KOPT-K1 (cell line): ENCODE results near the gene TEX28.
"Not testable (repeated sequence)": the region's sequence is repeated elsewhere in the genome, so short reads cannot be mapped to it uniquely, and the experiment has no call there.

Experiments
- H3K27ac ChIP-seq: fragments of 200-600 bp; sonication (generic); 2 replicates; pipeline ENCODE4 v1.5.1; 2016; ENCODE audit warnings: antibody characterized with exemption, mild to moderate bottlenecking, low read depth, low read length; ENCODE audit not compliant: poor library complexity, severe bottlenecking
- H3K36me3 ChIP-seq: fragments of 200-600 bp; sonication (generic); 2 replicates; pipeline ENCODE4 v1.5.1; 2017; ENCODE audit warnings: antibody characterized with exemption, mild to moderate bottlenecking, low read length, moderate library complexity; ENCODE audit not compliant: insufficient read depth
- H3K9me3 ChIP-seq: fragments of 200-600 bp; sonication (generic); 2 replicates; pipeline ENCODE4 v1.5.1; 2017; ENCODE audit warnings: antibody characterized with exemption, low read length, mild to moderate bottlenecking; ENCODE audit not compliant: insufficient read depth, poor library complexity, severe bottlenecking

TEX28 gene

DNA sequence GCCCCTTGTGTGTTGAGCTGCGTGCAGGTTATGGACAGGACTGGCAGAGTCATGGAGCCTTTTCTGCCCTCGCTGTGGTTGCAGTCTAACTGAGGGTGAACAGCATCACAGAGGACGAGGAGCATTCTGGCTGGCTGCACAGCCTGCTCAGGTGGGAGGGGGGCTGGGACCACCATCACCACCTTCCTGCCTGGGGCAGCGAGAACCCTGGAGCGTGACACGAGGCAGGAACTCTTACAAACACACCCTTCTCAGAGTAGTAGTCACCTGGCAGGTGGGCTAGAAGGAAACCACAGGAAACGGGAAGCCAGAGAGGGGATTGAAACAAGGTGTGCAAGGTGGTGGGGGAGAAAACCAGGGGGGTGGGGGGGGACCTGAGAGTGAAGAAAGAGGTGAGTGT is 26.2 kb upstream of the TEX28 start:
- Histone ChIP-seq H3K36me3 (no peaks in the 10 kb centered on the region), H3K9me3 (no peaks in the 10 kb centered on the region), H3K27ac (no peak overlapping the region)

DNA sequence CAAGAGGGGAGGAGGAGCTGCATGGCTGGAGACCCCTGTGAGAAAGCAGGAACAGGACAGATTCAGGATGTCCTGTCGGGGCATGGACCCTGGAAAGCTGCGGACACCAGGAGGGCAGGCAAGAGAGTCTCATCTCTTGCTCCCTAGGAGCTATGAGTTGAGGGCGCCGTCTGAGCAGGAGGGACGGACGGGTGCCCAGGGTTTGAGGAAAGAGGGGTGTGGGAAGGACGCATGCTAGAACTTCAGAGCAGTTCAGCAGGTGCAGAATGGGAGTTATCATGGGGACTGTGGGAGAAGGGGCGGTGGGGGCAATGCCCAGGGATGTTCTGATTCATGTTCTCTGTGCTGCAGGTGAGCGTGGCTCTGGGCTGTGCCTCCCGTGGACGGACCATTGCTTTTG is 25.5 kb upstream of the TEX28 start:
- Histone ChIP-seq H3K36me3 (no peaks in the 10 kb centered on the region), H3K9me3 (no peaks in the 10 kb centered on the region), H3K27ac (no peak overlapping the region)

DNA sequence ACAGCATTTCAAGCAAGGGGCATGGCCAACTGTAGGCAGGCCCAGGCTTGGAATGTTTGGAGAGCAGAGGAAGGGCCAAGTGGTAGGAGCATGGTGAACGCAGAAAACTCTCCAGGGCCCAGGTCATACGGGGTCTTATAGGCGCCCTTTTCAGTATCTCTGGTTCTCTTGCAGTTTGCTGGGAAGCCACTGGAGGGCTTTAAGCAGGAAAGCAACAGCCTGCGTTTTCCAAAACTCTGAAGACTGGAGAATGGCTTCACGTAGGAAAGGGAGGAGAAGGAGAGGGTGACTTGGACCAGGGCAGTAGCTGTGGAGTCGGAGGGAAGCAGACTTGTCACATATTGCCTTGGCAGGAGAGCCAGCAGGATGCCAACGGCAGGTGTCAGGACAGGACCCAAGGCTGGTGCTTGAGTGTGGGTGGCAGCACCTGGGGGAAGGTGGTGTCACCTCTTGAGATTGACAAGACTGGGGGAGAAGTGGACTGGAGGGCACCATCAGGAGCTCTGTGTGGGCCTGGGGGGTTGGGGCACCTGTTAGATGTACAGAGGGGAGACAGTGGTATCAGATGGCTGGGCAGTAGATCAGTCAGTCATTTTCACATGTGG is 22.6 kb upstream of the TEX28 start:
- Histone ChIP-seq H3K36me3 (no peaks in the 10 kb centered on the region), H3K9me3 (no peaks in the 10 kb centered on the region)

DNA sequence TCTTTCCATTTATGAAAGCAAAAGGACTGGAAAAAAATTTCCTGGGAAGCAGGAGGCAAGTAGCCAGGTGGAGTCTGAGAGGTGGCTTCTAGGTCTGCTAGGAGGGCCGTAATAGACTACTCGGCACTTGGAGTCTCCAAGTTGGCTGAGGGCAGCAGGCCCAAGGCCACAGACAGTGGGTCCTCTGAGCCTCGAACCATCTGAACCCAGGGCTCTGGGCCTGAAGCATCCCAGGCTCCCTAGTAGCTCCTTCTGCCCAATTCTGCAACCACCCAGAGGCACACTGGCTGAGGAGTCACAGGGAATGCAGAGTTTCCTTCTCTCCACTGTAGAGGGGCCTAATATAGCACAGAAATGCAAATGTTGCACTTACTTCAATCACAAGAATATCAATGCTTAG is 20.5 kb upstream of the TEX28 start:
- Histone ChIP-seq H3K27ac (no peak overlapping the region), H3K36me3 (no peaks in the 10 kb centered on the region), H3K9me3 (no peaks in the 10 kb centered on the region)

More for the DNA sequence above, 22.6 kb upstream of the TEX28 start:
- no peak overlapping the region for H3K27ac ChIP-seq

DNA sequence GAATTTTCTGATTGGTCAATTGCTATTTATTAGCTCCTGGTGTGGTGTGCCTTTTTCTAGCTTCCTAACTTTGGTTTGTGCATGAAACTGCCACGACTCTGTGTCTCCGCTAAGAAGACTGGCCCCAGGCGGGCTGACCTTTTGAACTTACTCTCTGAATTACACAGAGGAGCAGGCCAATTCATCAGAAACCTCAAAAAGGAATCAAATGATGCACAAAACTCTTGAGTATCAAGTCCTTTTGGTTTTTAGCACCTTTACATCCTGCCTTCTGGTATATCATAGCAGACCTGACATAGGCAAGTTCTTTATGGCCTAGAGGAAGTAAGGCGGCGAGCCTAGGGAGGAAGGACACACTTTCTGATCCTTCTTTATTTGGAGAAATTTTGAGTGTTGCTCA is 18.2 kb upstream of the TEX28 start:
- Histone ChIP-seq H3K36me3 (no peaks in the 10 kb centered on the region), H3K27ac (no peak overlapping the region), H3K9me3 (no peaks in the 10 kb centered on the region)

DNA sequence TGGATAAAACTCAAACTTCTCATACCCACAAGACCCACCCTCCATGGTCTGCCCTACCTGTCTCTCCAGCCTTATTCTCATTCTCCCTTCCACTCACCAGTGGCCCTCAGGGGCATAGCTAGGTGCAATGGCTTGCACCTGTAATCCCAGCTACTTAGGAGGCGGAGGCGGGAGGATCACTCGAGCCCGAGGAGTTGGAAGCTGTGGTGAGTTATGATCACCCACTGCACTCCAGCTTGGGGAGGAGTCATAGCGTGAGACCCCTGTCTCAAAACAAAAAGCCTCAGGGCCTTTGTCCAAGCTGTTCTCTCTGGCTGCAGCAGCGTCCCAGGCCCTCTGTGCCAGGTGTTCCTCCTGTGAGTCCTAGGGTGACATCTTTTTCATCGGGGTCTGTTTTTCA is 17.2 kb upstream of the TEX28 start:
- Histone ChIP-seq H3K36me3 (no peaks in the 10 kb centered on the region), H3K27ac (no peak overlapping the region), H3K9me3 (no peaks in the 10 kb centered on the region)

DNA sequence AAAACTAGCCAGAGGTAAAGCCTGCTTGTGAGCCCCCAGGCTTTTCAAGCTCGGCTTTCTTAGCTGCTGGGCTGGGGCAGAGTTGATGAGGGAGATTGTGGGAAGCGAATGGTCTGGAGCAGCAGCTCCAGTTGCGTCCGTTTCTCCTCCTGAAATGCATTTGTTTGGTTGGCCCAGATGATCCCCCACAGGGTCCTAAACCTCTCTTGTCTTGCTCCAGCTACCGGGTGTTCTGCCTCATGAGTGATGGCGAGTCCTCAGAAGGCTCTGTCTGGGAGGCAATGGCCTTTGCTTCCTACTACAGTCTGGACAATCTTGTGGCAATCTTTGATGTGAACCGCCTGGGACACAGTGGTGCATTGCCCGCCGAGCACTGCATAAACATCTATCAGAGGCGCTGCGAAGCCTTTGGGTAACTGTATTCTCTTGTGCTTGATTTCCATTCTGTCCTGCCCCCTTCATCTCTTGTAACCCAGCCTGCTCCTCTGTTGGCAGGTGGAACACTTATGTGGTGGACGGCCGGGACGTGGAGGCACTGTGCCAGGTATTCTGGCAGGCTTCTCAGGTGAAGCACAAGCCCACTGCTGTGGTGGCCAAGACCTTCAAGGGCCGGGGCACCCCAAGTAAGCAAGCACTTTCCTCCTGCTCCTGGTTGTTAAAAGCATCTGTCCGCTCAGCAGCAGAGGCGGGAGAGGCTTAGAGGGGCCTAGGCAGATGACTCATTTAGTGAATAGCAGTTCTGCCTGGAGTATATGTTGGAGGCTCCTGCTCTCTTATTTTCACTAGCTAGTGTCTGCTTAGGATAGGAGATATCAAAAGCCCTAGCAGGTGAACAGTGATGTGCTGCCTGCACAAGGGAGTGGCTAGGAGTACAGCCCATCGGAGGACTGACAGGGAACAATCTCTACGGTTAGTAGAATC is 16.0 kb upstream of the TEX28 start:
- Histone ChIP-seq H3K9me3 (no peaks in the 10 kb centered on the region), H3K27ac (no peak overlapping the region), H3K36me3 (no peaks in the 10 kb centered on the region)

DNA sequence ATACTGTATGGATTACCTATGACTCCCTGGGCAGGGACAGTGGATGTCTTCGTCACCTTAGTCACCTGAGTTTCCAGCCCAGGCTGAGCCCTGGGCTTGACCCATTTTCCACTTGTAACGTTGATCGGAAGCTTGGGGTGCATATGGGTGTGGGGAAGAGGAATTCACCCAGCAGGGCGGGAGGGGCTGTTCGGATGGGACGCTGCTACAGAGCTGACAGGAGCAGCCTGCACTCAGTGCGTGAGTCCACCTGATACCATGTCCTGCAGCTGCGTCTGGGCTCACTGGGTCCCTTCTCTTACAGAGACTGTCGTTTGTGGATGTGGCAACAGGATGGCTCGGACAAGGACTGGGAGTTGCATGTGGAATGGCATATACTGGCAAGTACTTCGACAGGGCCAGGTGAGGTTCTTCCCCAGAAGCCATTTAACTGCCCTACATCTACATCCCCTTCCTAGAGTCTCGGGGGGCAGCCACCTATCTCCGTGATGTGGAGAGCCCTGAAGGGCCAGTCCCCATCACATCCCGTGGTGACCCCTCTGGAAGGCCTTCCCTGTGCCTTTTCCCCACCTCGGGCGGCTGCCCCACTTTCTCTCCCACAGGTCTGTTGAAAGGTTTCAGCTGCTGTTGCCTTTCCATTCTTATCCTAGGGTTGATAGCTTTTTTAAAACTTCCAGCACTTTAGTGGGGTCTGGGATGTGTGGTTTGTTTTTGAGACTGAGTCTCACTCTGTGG is 14.3 kb upstream of the TEX28 start:
- Histone ChIP-seq H3K27ac (no peak overlapping the region), H3K9me3 (no peaks in the 10 kb centered on the region), H3K36me3 (no peaks in the 10 kb centered on the region)

DNA sequence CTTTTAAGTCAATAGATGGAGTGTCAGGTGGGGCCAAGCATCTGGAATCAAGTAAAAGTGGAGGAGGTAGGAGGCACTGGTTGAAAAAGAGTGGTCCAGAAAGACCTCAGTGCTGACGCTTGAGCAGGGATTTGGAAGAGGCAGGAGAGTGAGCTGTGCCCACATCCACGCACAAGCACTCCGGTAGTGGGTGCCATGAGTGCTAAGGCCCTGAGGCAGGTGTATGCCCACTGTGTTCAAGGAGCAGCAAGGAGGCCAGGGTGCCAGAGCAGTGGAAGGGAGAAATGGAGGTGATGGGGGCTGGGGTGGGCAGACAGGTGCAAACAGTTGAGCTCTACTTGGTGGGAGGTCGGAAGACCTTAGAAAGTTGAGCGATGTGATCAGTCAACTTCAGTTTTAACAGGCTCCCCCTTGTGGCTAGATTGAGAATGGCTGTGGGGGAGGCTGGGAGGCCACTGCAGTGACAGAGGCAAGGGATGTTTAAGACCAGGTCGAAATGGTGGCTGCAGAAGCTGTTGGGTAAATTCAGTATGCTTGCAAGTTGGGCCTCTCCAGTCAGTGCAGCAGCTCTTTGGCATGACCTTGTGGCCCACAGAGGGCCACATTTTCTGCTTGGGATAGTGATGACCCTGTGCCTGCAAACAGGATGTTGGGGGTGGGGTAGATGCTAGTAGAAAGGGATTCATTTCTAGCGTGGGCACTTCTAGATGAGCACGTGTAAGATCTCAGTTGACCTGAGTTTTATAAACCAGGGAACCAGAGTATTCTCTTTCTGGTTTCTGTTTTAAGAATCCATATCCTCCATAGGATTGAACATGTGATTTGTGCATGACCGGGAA is 13.4 kb upstream of the TEX28 start:
- H3K27ac ChIP-seq = no peak overlapping the region
- H3K9me3 ChIP-seq = no peaks in the 10 kb centered on the region
- no peaks in the 10 kb centered on the region for H3K36me3 ChIP-seq

DNA sequence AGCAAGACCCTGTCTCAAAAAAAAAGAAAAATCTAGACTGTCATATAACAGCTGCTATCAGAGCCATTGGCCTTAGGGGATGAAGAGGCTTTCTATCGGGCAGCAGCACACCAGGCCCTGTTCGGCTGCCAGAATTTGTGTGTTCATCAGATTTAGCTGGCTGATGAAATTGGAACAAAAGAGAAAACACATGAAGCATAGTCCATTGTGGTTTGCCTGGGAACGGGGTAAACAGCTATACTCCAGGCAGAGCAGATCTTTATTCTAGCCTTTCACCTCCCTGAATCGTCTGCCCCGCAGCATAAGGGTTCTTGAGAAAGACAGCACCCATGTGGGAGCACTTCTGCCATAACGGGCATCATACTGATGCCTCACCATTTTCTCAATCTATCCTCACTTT is 12.3 kb upstream of the TEX28 start:
- Histone ChIP-seq H3K36me3 (no peaks in the 10 kb centered on the region), H3K9me3 (no peaks in the 10 kb centered on the region), H3K27ac (no peak overlapping the region)

DNA sequence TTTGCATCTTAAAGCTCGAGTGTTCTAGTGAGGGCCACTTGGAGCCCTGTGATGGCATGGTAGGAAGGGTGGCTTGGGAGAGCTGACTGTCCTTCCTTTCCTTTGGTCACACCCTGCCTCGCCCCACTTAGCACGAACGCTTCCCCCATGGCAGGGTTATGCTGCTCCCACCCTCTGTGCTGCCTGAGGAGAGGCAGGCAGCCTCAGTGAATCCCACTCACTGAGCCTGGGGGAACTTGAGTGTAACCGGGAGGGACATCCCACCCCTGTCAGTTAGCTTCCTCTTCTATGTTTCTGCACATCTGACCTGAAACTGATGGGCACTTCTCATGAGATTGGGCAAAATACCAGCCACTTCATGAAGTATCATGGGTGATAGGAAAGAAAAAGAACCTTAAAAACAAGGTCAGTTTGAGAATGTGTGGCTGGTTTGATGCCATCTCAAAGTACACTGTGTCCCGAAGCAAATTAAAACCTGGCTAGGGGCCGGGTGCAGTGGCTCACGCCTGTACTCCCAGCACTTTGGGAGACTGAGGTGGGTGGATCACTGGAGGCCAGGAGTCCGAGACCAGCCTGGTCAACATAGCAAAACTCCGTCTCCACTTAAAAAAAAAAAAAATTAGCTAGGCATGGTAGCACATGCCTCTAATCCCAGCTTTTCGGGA is 10.7 kb upstream of the TEX28 start:
- H3K9me3 ChIP-seq = no peaks in the 10 kb centered on the region
- no peaks in the 10 kb centered on the region for H3K36me3 ChIP-seq
- no peak overlapping the region for H3K27ac ChIP-seq

DNA sequence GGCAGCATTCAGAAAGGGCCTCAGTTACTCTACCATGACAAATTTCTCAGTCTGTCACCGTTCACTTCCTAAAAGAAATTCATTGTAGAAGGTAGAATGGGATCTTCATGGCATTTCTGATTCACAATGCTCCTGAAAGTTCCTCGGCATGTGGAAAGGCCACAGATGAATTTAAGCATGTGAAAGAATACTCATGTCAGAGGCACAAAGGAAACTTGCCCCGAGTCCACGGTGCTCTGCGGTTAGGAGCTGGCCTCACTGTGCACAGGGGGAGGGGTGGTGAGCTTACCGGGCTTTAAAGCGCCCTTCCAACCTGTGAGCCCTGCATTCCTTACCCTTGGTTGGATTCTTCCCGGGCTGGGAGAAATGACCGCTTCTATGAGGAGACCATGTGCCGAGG is 9.9 kb upstream of the TEX28 start:
- no peaks in the 10 kb centered on the region for H3K9me3 ChIP-seq
- H3K36me3 ChIP-seq = no peaks in the 10 kb centered on the region
- no peak overlapping the region for H3K27ac ChIP-seq

DNA sequence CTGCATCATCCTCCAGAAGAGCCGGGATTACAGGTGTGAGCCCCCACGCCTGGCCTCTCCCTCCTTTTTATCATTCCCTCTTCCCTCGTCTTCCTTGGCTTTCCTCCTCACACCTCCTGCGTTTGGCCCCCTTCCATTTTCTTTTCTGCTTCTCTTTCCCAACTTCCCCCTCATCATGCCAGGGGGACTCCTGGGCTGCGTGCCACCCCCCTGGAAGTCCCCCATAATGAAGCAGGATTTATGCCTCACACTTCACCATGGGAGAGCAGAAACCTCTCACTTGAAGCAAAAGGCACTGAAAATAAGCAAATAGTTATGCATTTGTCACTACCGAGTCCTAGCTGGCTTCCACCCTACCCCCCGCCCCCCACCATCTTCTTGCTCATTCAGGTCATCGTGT is 8.6 kb upstream of the TEX28 start:
- Histone ChIP-seq H3K36me3 (no peaks in the 10 kb centered on the region), H3K27ac (no peak overlapping the region), H3K9me3 (no peaks in the 10 kb centered on the region)

DNA sequence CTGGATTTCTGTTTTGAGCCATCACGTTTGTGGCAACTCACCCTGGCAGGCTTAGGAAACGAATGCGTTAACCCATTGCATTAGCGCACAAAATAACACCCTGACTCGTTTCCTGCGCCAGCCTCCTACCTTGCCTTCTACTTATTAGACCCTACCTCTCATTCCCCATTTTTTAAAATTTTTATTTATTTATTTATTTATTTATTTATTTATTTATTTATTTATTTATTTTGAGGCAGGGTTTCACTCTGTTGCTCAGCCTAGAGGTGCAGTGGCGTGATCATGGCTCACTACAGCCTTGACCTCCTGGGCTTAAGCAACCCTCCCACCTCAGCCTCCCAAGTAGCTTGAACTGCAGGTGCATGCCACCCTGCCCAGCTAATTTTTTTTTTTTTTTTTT is 8.1 kb upstream of the TEX28 start:
- H3K9me3 ChIP-seq = not testable (repeated sequence)

More for the DNA sequence above, 8.1 kb upstream of the TEX28 start:
- not testable (repeated sequence) for H3K27ac ChIP-seq, H3K36me3 ChIP-seq
